ENCODE measurements around the gene DLST. TPM values are rescaled to one million over a fixed set of nuclear protein-coding genes. Genes with fewer than 3 reads are reported as not detected.

The DLST gene
- polyA plus RNA-seq, 1 donor (not counting 4 experiments of a cell fraction or from before 2014, with no cell fraction given) = 114 TPM

- no peak overlapping the region for H3K27ac ChIP-seq (ENCODE audit: control insufficient read depth, insufficient read depth, low read length)
- peaks cover 19 to 33% of the 10 kb centered on the region in 2 experiments for H3K36me3 ChIP-seq (ENCODE audit: control insufficient read depth in 2 of 2, extremely low read depth in 1 of 2, insufficient read depth in 2 of 2, low read length in 2 of 2)
These were observed 63.6 kb downstream of the DLST start for GRCh38 chr14:74945261-74945851.

GRCh38 chr14:74945852-74946658, 64.3 kb downstream of the DLST start:
- Histone ChIP-seq H3K9me3 (ENCODE audit: control insufficient read depth, low read depth, low read length) (no peaks in the 10 kb centered on the region), H3K9me1 (ENCODE audit: control insufficient read depth, extremely low read depth, insufficient read depth, low read length) (no peaks in the 10 kb centered on the region), H3K4me1 (ENCODE audit: control insufficient read depth, extremely low read depth, insufficient read depth, low read length) (peaks cover 41% of the 10 kb centered on the region), H3K27me3 (ENCODE audit: control insufficient read depth, extremely low read depth, insufficient read depth, low read length) (no peaks in the 10 kb centered on the region), H4K20me1 (ENCODE audit: control insufficient read depth, extremely low read depth, insufficient read depth, low read length) (peaks cover 2% of the 10 kb centered on the region), H2AFZ (ENCODE audit: control insufficient read depth, low read length) (peak overlapping the region; percentile 23), H3K9ac (ENCODE audit: control insufficient read depth, extremely low read depth, insufficient read depth, low read length) (peak overlapping the region; percentile 8), H3K4me3 (ENCODE audit: control insufficient read depth in 2 of 3, extremely low read depth in 1 of 3, insufficient read depth in 2 of 3, low read depth in 1 of 3, low read length in 3 of 3) (no peak overlapping the region), H3K36me3 (ENCODE audit: control insufficient read depth in 2 of 2, extremely low read depth in 1 of 2, insufficient read depth in 2 of 2, low read length in 2 of 2) (peaks cover 20 to 33% of the 10 kb centered on the region in 2 experiments), H3K79me2 (ENCODE audit: control insufficient read depth, insufficient read depth, low read length) (no peaks in the 10 kb centered on the region), H3K27ac (ENCODE audit: control insufficient read depth, insufficient read depth, low read length) (peak overlapping the region; percentile 25), H3K4me2 (ENCODE audit: control insufficient read depth, extremely low read depth, insufficient read depth, low read depth, low read length) (peak overlapping the region; percentile 55)
- dilution Hi-C loops (cut with MboI; ENCODE audit: extremely low pct_ligation_motif_present, low sequenced_read_pairs) = no loop called here
- TF ChIP-seq CTCF (optimal IDR thresholded peaks at IDR 0.05 in 1 of 3, IDR thresholded peaks at IDR 0.05 in 1 of 3, conservative IDR thresholded peaks at IDR 0.05 in 1 of 3; ENCODE audit: extremely low read depth in 1 of 3, insufficient read depth in 2 of 3, low read length in 3 of 3) (peak in 2 of 3 experiments; percentile 89 to 96), EZH2 (IDR thresholded peaks at IDR 0.05; ENCODE audit: low read length) (no peak)
- no peak for DNase-seq (ENCODE audit: low read depth, low spot score)
- peak; percentile 32 for FAIRE-seq

More at GRCh38 chr14:74945261-74945851, 63.6 kb downstream of the DLST start:
- Histone ChIP-seq H3K9me3 (ENCODE audit: control insufficient read depth, low read depth, low read length) (no peaks in the 10 kb centered on the region), H4K20me1 (ENCODE audit: control insufficient read depth, extremely low read depth, insufficient read depth, low read length) (peaks cover 2% of the 10 kb centered on the region), H3K4me1 (ENCODE audit: control insufficient read depth, extremely low read depth, insufficient read depth, low read length) (peaks cover 42% of the 10 kb centered on the region), H2AFZ (ENCODE audit: control insufficient read depth, low read length) (no peak overlapping the region), H3K79me2 (ENCODE audit: control insufficient read depth, insufficient read depth, low read length) (no peaks in the 10 kb centered on the region), H3K9ac (ENCODE audit: control insufficient read depth, extremely low read depth, insufficient read depth, low read length) (no peak overlapping the region), H3K4me2 (ENCODE audit: control insufficient read depth, extremely low read depth, insufficient read depth, low read depth, low read length) (no peak overlapping the region), H3K4me3 (ENCODE audit: control insufficient read depth in 2 of 3, extremely low read depth in 1 of 3, insufficient read depth in 2 of 3, low read depth in 1 of 3, low read length in 3 of 3) (no peak overlapping the region), H3K9me1 (ENCODE audit: control insufficient read depth, extremely low read depth, insufficient read depth, low read length) (no peaks in the 10 kb centered on the region), H3K27me3 (ENCODE audit: control insufficient read depth, extremely low read depth, insufficient read depth, low read length) (no peaks in the 10 kb centered on the region)
- DNase-seq (ENCODE audit: low read depth, low spot score) (no peak), FAIRE-seq (no peak)
- no peak for TF ChIP-seq EZH2 (IDR thresholded peaks at IDR 0.05; ENCODE audit: low read length)
- TF ChIP-seq CTCF (optimal IDR thresholded peaks at IDR 0.05 in 1 of 3, IDR thresholded peaks at IDR 0.05 in 1 of 3, conservative IDR thresholded peaks at IDR 0.05 in 1 of 3; ENCODE audit: extremely low read depth in 1 of 3, insufficient read depth in 2 of 3, low read length in 3 of 3) = peak in 2 of 3 experiments; percentile 43 to 46
- dilution Hi-C loops (cut with MboI; ENCODE audit: extremely low pct_ligation_motif_present, low sequenced_read_pairs) = no loop called here
